HS-5 (cell line): ENCODE results near the gene CRHR1.

Experiments used
- DNase-seq: peaks from one replicate; pipeline ENCODE4 v3.0.0-alpha.2; 2012; ENCODE audit warnings: low read depth

The CRHR1 gene

DNA sequence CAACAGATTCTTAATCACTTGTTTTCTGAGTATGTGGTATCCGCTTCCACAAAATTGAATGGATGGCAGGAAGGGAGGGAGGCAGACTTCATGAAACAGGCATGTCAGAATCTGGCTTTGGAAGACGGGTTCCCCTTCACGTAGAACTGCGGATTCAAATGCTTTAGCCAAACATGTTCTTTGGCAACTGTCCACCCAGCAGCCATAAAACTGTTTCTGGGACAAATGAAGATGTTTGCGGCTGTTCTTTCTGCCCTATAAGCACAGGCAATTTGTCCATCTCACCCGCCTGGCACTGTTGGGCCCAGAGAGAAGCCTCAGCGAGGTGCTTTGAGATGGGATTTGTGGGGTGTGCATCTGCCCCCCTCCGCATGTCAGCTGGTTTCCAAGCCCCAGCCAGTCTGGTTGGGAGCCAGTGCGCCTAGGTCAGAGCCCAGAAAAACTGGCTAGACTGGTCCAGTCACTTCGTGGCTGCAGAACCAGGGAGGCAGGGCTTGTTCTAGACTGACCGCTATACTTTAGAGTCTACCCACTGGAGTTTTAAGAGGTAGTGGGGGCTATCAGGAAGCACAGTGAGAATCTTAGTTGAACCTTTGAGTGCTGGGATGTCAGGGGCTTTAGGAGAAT, 6.3 kb downstream of the CRHR1 start:
- DNase-seq, result no peak

DNA sequence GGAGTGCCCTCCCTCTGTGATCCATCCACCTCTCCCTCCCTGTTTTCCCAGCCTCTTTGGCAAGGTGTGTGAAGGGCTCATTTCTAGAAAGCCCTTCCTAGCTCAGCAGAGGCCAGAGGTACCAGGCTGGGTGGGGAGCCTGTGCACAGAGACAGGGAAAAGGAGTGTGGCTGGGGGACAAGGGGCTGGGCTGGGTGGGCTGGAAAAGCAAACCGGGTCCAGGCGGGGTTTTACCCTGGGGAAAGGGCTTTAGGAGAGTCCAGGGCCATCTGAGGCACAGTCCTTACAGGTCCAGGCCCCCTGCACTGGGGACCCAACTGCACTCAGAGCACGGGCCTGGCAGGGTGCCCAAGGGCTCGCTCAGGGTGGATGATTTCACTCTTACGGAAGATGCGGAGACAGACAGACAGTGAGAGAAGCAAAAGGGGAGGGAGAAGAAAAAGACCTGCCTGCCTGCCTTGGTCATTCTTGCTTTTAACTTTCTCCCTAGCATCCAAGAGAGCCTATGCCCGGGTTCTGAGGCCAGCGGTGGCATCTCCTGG, 7.0 kb downstream of the CRHR1 start:
- DNase-seq, result no peak

DNA sequence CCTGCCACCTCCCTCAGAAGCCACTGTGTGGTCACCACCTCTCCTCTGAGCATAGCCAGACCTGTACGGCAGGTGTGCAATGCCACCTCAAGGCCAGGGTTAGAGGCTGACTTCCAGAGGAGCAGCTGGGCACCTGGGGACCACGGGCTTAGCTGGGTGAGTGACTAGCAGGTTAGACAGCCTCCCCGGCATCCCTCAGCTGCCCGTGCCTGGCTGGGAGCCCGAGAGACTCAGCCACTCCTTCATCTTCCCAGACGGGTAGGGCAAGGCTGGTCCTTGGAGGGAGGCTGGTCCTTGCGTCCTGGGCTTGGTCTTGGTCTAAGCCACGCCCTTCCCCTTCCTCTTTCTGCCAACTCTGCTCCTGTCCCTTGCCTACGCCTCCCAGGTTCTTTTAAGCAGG, 7.8 kb downstream of the CRHR1 start:
- no peak for DNase-seq

DNA sequence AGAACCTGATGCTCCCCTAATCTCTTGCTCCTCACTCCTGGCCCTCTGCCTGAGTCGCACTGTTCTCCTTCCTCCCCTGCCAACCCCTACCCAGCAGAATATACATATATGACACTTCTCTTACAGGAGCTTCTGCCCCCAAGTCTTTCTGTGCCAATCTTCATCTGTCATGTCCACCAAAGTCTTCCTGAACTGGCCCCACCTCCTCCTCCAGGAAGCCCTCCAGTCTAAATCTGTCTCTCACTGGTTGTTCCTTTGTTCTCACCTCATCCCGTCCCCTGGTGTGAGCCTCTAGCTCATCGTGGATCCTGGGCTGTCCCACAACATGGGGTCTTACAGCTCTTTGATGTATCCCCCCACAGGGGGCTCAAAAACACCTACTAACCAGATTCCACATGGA, 8.3 kb downstream of the CRHR1 start:
- DNase-seq, result no peak

DNA sequence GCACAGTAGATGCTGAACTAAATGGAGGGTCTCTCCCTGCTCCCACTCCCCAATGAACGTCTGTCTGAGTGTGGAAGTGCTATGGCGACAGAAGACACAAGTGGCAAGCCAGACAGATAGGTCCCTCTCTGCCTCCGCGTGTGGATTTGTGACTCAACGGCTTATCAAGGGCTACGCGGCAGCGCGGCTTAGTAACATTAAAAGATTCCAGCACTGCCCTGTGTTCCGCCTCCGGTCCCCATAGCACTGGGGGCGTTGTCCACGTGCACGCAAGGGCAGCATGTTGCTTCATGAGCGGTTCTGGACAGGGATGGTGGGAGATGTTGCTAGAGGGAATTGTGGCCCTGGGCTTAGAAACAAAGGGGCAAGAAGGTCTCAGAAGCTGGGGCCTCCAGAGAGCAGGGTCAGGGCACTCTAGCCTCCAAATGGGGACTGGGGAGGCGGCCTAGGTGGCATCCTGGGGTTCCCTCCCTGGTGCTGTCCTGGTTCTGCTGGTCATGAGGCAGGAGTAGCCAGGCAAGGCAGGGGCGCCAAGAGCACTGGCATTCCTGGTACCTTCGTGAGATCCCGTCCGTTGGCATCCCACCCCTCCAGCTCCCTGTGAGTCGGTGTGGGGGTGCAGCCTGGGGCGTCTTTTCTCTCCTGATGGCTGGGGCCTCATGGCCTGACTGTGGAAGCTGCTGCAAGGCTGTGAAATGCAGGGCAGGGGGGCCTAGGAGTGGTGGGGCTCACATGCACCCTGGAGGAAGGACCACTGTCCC, 9.1 kb downstream of the CRHR1 start:
- DNase-seq, result no peak

DNA sequence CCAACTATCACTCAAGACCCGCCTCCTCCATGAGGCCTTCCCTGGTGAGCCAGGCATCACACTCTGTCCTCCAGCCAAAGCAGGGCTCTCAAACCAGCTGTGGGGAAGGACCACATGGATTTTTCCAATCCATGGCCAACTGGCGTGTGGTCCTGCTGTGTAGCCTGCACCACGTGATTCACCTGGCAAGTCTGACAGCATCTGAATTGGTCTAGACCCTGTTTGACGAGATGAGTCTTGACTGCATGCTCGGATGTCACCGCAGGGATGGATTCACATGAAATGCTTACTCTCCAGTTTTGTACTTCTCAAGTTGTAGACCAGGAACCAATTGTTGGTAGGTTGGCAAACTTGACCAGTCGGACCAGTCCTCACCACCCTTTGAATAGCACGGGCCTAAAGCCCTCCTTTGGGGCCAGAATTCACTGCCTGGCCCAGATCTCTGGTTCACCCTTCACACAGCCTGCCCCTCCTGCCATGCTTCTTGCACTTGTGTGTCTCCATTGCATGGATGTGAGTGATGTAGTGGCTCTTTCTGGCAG, 9.9 kb downstream of the CRHR1 start:
- no peak for DNase-seq

DNA sequence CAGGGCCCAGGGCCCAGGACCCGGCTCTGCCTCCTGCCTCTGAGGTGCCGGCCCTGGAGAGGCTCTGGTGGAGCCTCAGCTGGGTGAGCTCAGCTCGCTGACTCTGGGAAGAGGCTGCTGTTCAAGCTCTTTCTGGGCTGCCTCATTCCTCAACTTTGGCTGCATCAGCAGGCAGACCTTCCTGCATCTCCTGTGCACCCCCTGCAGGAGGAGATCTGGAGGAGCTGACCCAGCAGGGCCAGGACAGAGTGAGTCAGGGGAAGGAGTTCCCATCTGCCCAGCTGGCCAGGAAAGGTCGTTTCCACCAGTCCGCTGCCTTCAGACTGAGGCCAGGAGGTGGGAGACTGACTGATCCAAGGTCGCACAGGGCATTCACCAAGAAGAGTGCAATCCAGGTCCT, 10.7 kb downstream of the CRHR1 start:
- no peak for DNase-seq

DNA sequence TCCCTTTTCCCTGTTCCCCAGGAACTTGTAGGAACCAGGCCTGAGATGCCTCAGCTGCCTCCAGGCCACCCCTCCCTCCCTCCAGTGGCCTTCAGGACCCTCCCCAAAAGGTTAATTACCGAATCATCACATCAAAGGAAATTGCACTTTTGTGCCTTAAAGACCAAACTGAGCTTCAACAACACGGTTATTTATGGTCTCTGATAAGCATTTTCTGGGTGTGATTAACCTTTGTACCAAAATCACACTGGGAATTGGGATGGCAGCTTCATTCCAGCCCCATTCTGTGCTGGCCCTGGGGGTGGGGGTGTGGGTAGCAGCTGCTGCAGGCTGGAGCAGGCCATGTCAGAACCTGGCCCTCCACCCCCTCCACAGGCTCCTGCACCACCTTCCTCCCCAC, 16.7 kb downstream of the CRHR1 start:
- DNase-seq, result no peak

DNA sequence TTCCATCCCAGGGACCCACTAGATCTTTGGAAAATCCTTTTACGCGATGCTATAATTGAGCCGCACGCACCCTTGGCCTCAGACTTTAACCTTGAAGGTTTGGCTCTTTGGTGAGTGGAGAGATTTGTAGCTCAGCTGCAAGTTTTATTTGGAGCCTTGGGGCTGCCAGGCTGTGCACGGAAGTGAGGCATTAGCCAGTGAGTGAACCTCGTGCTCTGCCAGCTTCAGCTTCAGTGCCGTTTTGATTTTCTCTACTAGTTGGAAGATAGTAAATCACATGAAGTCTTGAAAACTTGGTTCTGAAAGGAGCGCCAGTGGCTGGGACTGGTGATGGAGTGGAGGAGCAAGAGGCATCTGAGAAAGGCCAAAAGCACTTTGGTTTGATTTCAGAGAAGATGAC, 17.3 kb downstream of the CRHR1 start:
- DNase-seq, result no peak

DNA sequence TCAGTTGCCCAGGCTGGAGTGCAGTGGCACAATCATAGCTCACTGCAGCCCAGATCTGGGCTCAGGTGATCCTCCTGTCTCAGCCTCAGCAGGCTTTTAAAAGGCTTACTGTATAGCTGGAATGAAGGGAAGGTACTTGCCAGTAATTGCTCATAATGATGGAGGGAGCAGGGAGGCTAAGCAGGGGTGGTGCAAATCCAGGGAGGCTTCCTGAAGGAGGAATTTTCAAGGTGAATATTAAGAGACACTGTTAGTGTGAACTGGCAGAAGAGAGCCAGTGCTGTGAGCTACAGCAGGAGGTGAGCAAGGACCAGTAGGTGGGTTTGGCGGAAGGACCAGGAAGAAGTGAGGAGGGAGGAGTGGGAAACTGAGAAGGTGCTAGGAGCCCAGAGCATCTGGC, 24.7 kb downstream of the CRHR1 start:
- no peak for DNase-seq

DNA sequence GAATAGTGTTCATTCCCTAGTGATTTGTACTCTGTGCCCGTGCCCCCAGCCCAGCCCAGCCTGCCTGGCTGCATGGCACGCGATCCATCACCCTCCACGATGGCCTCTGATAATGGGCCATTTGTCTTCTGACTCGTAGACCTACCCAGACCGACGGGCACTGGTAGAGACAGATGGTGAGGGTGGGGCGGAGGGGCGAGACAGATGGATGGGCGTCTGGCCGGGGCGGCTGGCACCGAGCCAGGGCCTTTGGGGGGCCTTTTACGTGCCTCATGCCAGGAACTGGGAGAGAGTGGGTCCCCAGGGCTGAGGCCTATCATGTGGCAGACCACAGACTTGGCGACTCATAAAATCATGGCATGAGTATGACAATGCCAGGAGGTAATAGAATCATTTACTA, 25.4 kb downstream of the CRHR1 start:
- no peak for DNase-seq

DNA sequence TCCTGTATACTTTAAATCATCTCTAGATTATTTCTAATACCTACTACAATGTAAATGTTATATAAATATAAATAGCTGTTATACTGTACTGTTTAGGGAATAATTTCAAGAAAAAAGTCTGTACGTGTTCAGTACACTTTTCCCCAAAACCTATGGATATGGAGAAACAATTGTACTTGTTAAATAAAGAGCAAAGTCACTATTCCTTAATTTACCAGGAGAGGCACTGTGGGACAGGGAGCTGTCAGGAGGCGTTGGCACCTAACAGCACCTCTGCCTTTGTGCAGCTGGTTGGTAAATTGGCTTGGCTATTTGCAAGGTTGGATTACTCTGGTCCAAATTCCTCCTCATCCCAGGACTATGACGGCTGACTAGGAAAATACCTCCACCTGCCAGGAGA, 28.0 kb downstream of the CRHR1 start:
- no peak for DNase-seq

DNA sequence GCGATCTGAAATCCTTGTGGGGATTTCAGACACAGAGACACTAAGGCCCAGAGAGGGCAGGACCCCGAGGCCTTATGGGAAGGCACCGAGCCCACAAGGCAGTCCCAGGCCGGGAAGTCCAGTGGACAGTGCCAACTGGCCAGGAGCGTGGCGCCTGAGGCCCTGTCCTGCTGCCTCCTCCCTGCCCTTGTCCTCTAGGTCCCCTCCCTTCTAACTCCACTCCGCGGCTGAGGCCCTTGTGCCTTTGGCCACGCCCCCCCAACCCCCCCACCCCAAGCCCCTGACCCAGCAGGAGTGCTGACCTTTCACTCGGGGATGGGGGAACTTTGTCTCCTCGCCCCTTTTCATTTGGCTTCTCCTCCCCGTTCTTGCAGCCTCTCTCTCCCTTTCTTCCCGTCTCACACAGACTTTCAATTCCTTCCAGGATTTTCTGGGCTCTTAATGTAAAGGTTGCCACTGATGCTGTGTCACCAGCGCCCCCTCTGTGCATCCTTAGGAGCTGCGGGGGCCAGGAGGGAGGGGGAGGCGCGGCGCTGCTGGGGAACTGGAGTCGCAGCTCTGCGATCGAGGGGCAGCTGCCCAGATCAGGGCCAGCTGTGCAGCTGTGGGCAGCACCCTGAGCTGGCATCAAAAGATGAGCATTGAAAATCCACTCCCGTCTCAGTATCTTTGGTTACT, 29.1 kb downstream of the CRHR1 start:
- DNase-seq, result no peak

DNA sequence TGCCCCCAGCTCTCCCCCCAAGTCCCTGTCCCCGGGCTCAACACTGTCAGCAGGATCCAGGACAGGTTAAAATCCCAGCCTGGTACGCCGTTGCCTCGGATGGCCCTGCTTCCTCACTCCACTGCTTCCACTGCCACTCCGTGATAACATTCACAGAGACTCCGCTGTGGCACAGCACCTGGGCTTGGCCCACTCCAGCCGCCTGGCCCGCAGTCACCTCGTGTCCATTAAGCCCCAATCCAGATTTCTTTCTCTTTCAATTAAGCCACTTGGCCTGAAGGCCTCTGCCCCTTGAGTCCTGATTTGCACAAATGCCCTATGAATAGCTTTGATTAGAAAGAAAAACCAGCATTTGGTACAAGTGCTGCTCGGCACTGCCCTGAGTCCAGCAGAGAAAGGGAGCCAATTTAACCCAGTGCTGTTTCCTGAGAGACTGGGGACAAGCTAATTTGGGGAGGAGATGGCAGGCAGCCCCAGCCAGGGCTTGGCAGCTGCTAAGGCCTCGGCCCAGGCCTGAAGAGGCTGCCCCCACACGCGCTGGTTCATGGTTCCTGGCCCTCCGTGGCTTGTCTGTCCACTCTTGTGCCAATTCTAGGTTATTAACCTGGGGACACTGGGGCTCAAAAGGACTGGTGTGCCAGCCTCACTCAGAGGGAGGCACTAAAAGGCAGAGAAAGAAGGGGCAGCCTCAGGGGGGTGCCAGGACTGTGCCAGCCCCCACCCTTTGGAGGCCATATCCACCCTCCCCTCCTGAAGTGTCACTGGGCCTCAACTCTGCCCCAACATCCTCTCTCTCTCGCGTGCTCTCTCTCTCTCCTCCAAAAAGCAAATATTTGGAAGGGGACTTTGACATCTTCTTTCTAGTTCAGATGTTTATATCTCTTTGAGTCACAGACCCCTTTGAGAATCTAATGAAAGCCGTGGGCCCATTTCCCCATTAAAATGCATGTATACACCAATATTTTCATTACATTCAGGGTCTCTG, 30.8 kb downstream of the CRHR1 start:
- no peak for DNase-seq

DNA sequence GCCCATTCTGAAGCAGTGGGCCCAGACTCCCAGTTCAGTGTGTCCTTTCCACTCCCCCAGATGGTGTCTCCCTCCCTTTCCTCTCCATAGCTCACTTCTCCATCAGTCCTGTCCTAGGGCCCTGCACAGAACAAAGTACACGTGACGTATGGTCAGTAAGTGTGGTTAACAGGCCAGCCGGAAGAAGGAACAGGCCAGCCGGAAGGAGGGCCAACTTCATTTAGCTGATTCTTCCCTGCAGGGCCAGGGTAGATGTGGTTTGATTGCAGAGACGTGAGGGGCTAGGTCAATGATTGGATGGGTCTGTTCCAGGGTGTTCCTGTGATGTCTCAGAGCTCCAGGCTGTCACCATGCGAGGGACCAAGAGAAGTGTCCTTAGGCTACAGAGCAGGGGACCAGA, 31.6 kb downstream of the CRHR1 start:
- DNase-seq, result no peak

DNA sequence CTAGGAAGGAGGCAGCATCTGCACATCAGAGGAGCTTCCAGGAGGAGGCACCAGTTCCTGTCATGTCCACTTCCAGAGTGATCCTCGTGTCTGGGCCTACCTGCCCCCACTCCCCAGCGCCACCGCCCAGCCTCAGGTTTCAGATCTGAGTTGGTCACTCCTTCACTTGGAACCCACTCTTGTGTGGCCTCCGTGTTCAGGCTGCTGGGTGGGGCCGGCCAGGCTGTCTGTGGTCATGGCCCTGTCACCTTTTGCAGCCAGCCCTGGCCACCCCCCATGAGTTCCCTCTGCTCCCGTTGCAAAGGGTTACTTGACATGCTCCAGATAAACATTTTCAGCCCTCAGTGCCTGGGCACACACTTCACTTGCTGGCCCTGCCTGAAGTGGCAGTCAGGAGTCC, 33.9 kb downstream of the CRHR1 start:
- no peak for DNase-seq

DNA sequence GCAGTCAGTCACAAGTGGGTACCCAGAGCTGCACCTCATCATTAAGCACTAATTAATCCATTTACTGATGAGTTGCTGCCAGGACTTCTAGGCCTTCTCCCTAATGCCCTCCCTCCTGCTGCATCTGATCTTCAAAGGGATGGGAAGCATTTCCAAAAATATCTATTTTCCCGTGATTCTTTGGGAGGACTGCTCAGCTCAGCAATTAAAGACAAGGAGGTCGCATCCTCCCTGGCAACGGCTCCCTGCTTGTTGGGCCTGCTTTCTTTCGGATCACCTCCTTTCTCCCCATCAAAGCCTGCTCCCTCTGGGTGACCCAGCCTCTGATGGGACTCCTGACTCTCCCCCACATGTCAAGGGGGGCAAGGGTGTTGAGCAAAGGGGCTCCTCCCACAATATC, 34.6 kb downstream of the CRHR1 start:
- DNase-seq, result no peak

DNA sequence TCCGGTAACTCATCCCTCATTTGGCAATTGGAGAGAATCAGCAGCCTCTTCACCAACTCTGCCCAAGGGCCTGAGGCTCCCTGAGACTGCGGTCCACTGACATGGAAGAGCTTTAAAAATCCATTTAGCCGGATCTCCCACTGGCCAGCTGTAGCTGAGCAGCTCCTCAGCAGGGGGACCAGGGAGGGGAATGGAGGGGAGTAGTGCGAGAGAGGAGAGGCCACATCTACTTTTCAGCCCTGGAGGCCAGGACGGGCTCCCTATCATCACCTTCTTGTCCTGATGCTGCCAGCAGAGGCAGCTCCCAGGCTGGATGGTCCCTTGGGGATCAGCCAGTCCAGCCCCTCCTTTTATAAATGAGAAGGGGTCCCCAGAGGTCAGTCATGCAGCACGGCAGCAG, 35.5 kb downstream of the CRHR1 start:
- no peak for DNase-seq

DNA sequence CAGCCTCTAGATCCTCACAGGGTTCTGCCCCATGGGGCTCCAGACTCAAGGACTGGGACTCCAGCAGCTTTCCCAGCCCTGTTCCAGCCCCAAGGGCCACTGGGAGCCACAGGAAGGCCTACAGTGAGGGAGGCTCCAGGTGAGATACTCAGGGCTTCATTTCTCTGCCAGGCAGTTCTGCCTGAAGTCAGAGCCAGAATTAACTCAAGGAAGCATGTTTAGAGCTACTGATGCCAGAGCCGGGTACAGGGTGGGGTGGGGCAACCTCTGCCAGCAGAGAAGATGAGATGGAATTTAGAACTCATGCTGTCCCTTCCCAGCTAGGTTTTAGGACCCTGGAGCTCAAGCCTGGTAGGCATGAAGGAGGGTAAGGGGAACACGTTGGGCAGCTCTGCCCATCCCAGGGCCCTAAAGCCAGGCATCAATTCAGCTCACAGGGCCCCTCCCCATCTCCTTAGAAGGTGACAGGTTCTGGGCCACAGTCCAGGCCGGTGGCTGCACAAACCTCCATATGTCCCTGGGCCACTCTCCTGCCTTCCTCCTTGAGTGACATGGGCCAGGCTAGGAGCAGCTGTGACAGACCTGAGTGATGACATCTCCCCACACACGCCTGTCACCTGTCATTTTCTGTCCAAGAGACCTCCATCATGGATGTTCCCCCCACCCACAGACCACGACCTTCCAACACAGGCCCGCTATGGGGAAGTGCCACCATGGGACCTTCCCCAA, 36.1 kb downstream of the CRHR1 start:
- no peak for DNase-seq

DNA sequence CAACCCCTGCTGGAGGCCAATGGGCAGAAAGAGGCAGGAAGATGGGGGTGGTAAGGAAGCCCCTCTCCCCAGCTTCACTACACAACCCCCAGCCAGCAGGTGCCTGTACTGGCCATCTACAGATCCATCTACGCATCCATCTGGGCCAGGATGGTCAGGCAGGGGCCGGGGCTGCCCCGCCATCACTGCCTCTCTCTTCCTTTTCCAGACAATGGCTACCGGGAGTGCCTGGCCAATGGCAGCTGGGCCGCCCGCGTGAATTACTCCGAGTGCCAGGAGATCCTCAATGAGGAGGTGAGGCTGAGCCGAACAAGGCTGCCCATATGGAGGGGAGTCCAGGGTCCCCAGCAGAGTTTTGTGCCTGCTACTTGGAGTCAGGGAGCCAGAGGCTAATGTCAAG, 37.0 kb downstream of the CRHR1 start:
- DNase-seq, result no peak

DNA sequence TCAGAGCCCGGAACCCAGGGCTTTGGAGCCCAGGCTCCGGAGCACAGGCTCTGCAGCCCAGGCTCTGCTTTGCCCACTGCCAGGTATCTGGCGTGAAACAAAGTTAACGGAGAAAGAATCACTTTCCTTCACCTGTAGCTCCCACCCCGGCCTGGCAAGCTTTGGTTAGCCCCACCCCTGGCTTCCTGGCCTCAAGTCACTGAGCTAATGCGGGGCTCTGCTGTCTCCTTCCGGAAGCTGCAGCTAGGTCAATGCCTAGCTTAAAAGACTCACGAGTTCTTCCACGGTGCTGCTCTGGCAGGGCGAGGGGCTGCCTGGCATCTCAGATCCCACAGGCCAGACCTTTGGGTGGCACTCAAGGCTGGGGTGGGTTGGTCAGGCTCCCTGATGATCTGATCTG, 39.5 kb downstream of the CRHR1 start:
- DNase-seq, result no peak
